ENCODE measurements around the gene ORM2.

ORM2 gene

DNA sequence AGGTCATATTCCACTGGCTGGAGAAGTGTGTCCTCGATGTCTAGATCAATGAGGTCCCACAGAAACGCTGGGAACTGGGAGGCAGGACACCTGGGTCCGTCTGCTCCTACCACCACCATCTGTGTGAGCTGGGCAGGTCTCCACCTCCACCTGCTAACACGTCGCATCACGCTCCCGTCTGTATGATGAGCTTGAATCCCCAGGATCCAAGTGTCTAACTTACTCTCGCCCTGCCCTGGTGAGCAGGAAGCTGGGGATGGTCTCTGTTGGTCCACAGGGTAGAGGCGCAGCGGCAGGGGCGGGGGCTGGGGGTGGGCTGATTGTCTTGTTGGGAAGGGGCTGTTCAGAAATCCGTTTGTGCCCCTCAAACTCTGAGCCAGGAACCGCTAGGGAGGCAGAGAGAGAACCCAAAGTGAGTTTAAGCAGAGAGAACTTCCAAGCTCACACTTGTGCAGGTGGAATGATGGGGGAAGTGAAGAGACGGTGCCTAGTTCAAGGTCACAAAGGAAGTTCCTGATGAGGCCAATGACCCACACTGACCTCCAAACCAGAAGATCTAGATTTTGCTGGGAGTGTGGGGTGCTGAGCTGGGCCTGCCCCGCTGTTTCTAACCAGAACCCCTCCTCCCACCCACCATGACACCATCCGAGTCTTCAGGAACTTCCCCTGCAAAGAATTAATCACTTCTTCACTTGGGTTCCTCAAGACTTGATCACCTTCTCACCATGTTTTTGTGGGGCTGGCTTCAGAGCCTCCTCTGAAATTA lies 21.1 kb downstream of the ORM2 start:
- DNase-seq = no peak

- no peak for DNase-seq
Measured at GRCh38 chr9:114351932-114352331, 22.3 kb downstream of the ORM2 start.

DNA sequence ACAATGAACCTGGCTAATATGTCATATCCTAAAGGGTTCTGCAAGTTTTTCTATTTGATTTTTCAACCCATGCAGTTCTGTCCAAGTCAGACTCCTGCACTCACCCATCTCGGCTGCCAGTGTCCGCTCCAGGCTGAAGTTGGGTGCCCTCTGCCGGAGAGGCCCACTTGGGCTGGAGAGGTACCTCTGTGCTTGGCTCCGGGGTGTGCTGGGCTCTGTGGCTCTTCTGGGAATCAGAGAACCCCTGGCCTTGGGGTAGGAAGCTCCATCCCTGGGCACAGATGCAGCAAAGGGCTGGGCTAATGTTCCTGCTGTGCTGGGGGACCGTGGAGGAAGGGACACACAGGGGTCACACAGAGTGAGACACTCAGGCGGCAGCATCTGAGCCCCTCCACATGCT lies 26.2 kb downstream of the ORM2 start:
- DNase-seq = no peak

DNA sequence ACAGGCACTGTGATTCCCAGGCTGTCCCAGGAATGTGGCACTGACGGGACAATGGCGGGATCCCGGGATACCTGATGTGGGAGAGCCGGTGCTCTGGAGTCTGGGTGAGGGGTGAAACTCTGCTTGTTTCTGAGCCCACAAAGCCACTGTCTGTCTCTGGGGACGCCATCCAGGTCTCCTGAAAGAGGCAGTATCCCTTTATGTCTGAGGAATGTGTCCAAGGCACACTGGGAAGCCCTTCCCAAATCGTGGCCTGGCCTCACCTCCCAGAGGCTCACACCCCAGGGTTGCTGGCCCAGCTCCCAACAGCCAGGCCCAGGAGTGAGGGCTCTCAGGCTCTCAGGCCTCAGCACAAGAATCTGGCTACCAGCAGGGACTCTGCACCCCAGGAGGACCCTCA lies 27.1 kb downstream of the ORM2 start:
- no peak for DNase-seq

GRCh38 chr9:114357360-114357759 lies 27.7 kb downstream of the ORM2 start:
- DNase-seq = no peak

DNA sequence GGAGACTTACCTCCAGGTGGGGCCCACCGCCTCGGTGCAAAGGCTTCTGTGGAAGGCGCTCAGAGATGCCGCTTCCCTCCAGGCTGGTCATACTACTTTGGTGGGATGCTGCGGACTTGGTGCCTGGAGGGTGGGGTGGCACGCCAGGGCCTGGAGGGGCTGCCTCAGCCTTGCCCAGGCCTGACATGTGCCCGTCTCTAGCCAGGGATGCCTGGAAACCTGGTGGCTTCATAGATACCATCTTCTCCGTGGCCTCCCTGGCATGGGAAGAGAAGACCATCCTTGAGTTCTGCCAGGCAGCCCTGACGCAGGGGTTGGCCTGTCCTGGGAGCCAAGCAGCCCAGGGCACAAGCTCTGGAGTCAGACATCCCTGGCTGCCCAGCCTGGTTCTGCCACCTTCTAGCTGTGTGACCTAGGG lies 28.3 kb downstream of the ORM2 start:
- no peak for DNase-seq

DNA sequence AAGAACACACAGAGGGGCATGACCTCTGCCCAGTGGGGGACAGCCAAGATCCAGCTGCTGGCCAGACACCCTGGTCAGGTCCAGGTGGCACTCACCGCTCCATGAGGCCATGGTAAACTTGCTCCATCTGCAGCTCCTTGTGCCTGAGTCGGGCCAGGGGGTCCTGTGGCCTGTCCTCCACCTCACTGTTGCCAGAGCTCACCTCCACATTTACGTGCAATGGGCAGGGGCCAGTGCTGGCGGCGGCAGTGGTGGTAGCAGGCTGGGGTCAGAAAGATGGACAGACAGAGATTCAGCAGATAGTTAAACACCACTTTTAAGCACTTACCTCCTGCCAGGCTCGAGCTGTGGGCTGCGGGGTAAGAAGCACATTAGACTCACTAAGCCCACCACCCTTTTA lies 30.1 kb downstream of the ORM2 start:
- DNase-seq = no peak

DNA sequence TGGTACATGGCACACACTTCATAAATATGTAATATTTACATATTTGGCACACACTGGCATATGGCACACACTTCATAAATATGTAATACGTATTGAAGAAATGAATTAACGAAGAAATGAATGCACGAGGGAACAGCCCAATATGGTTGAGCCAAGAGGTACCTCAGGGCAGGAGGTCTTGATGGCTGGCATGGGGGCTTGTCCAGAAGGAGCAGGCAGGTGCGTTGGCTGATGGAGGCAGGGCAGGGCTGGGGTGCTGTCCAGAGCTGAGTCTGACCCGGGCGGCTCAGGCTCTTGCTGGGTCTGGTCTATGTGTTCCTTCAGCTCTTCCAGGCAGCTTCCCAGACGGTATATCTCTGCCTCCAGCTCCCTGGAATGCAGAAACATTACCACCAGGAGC lies 31.9 kb downstream of the ORM2 start:
- no peak for DNase-seq

DNA sequence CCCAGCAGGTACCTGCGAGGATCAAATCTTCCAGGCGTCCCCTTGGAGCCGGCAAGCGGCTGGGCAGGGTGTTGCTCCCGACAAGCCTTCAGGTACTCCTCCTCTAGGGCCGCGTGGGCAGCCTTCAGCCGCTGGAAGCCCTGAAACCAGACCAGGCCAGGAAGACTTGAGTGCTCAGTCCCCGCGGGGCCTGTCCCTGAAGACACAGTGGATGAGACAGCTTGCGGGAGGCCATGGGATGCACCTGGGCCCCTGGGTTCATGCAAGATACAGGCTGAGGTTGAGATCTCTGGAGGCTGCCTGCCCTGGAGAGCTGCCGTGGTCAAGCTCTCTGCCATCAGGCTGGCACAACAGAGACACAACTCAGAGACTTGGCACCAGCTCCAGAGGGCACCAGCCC lies 32.7 kb downstream of the ORM2 start:
- DNase-seq = no peak

- DNase-seq = no peak
Measured at GRCh38 chr9:114363424-114363823, 33.8 kb downstream of the ORM2 start.

DNA sequence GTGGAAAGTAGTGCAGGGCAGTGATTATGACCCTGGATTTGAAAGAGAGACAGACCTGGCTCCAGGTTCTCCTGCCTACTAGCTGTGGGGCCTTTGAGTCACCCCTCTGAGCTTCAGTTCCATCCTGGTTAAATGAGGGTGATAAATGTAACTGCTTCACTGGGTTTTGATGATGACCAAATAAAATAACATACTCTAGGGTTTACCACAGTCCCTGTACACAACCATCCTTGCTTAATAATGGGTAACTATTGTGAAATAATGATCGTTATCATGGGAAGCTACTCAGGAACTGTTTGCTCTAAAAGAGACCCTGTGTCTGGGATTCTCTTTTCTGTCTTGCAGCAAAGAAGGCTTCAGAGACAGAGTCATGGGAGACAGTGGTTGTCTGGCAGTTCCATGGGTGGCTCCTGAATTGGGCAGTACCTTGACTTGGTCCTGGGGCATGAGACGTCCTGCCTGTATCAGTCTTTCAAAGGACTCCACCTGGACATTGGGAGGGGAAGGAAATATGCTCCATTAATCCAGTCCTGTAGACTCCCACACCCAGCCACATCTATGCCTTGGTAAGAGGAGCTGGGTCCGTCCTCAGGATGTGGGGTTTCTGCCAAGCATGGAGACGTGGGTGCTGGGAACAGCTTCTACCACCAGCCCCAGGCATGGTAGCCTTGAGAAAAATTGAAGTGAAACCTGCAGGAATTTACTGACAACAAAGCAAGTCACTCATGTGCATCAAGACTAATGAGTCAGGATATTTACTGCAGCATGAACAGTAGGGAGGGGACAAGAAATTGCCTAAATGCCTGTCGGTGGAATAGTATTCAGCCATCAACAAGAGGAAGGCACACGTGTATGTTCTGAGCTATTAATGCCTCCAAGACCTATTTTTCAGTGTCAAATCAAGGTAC lies 34.7 kb downstream of the ORM2 start:
- DNase-seq = no peak

DNA sequence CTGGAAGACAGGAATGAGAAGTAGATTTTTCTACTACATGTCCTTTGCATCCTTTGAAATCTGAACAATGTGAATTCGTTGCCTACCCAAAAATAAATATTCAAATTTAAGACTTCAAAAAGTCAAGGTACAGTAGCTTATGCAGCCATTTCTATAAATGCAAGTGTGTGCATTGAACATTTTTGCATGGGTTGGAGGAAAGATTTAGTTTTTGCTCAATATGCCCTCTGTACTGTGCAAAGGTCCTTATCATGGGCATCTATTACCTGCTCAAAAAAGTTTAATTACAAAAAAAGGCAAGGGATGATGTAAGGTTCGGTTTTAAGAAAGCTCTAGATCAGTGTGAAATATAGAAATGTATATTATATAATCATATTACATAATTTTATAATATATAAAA lies 35.5 kb downstream of the ORM2 start:
- DNase-seq = no peak

GRCh38 chr9:114366334-114367128 lies 36.9 kb downstream of the ORM2 start:
- peak; percentile 48 for DNase-seq

DNA sequence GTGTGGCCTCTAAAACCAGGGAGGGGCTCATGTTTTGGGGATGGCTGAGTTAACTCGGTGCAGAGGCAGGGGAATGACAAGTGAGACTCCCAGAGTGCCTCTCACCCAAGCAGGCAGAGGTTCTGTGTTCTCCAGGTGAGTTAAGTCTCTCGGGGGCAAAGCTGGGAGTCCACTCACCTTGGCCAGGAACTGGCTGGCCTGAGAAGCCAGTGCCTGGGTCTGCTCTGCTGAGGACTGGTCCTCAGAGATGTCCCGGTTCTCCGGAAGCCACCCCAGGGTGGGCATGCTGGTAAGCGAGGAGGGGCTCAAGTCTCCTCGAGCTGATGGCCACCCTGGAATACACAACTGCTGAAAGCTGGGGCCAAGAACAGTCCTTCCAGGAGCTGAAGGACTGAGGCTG lies 37.7 kb downstream of the ORM2 start:
- DNase-seq = no peak

DNA sequence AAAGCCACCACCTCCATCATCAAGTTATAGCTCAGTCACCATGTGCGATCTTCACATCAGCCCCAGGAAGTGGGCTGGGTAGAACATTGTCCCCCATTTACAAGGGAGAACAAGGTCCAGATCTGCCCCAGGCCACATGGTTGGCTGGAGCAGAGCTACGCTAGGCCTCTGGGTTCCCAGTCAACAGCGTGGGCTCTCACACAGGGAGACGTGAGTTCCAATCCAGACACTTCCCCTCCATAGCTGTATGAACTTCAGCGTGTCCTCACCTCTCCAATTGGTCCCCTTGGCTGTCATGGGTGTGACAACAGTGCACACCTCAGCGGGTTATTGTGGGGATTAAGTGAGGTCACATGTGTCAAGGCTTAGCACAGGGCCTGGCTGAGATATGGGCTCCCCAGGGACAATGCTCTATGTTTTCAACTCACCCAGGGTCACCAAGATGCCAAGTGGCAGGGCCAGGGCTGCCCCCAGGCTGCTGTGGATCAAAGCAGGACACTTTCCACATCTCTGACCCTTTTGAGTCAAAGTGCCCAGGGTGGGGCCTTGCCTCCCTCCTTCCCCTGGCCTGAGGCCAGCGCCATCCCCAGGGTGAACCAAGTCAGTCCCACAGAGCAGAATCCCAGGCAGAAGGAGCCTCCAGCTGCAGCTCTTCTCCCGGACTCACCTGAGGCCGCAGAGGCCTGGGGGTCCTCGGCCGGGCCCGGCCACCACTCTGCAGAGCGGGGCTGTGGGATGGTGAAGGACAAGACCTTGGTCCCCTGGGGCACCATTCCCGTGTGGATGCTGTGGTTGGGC lies 38.3 kb downstream of the ORM2 start:
- DNase-seq = no peak

- DNase-seq = peak; percentile 55
Measured at GRCh38 chr9:114369216-114370130, 39.8 kb downstream of the ORM2 start.

- no peak for DNase-seq
Measured at GRCh38 chr9:114370251-114370967, 40.7 kb downstream of the ORM2 start.

GRCh38 chr9:114370968-114371320 lies 41.3 kb downstream of the ORM2 start:
- no peak for DNase-seq

DNA sequence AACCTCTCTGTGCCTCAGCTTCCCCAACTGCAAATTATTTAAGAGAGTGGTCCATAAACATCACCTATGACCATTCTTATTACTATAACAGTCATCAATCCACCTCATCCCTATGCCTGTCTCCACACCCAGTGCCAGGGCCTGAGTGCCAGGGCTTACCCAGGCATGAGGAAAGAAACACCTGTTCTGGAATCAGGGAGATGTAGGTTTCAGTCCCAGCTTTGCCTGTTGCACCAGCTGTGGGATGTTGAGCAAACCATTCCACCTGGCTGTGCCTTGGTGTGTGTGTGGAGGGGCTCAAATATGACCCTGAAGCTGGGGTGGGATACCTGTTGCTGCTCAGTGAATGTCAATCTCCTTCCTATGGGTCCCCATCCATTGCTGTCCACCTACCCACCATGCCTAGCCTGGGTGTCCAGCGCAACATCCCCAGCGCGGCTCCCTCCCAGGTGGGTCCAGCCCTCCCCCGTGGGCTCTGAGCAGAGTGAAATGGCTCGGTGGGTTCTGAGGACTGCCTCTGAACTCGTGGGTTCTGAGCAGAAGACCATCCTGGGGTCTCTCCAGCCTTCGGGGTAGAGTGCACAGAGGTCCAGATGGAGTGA lies 41.8 kb downstream of the ORM2 start:
- no peak for DNase-seq
